PC-9 (cell line): ENCODE data around the gene CUX1. TPM values are rescaled to one million over a fixed set of nuclear protein-coding genes. Genes with fewer than 3 reads are reported as not detected.

Experiments used
- BruUV-seq: library from RNA; stranded (reverse); fragments of 400-500 nt; replicated peaks from 2 replicates; lab custom pipeline; 2021; lab: Mats Ljungman, UMichigan
- CTCF ChIA-PET: fragments of 300-600 bp; sonication (Branson Sonifier 250); formaldehyde crosslinking; loops from one replicate; lab custom pipeline; 2022; ENCODE audit warnings: antibody characterized with exemption; lab: Charles Lee
- POLR2A ChIA-PET: fragments of 300-600 bp; sonication (Branson Sonifier 250); formaldehyde crosslinking; loops from one replicate; lab custom pipeline; 2022; ENCODE audit warnings: antibody characterized with exemption; ENCODE audit not compliant: unreplicated experiment; lab: Charles Lee
- DNase-seq, 2 experiments: peaks; one replicate each; pipeline versions ENCODE4 v3.0.0 to v3.0.0-alpha.2; 2015 to 2022; ENCODE audit warnings: mixed read lengths in 1 of 2
- H2AFZ ChIP-seq: fragments of 200-600 bp; sonication (generic); 2 replicates; pipeline ENCODE4 v1.8.1; 2017; ENCODE audit warnings: antibody characterized with exemption
- H3F3A ChIP-seq: fragments of 200-600 bp; sonication (generic); 2 replicates; pipeline ENCODE4 v1.8.1; 2017; ENCODE audit warnings: antibody characterized with exemption, mild to moderate bottlenecking, low read depth; ENCODE audit not compliant: insufficient read depth
- H3K27ac ChIP-seq: fragments of 200-600 bp; sonication (generic); 2 replicates; pipeline ENCODE4 v1.6.1; 2016; ENCODE audit warnings: mixed run types
- H3K27me3 ChIP-seq: fragments of 200-600 bp; sonication (generic); 2 replicates; pipeline ENCODE4 v1.6.1; 2016; ENCODE audit warnings: low read depth, mixed run types; ENCODE audit not compliant: insufficient read depth
- H3K36me3 ChIP-seq: fragments of 200-600 bp; sonication (generic); 2 replicates; pipeline ENCODE4 v1.6.1; 2016; ENCODE audit warnings: low read depth, mixed run types
- H3K4me1 ChIP-seq: fragments of 200-600 bp; sonication (generic); replicated peaks from 2 replicates; pipeline ENCODE4 v1.6.1; 2016; ENCODE audit warnings: mixed run types; ENCODE audit not compliant: insufficient read depth
- H3K4me2 ChIP-seq: fragments of 200-600 bp; sonication (generic); 2 replicates; pipeline ENCODE4 v1.6.1; 2017; ENCODE audit warnings: mixed run types
- H3K4me3 ChIP-seq: fragments of 200-600 bp; sonication (generic); 2 replicates; pipeline ENCODE4 v1.6.1; 2016; ENCODE audit warnings: mixed run types
- H3K79me2 ChIP-seq: fragments of 200-600 bp; sonication (generic); 2 replicates; pipeline ENCODE4 v1.6.1; 2017; ENCODE audit warnings: low read depth, mixed run types
- H3K9me2 ChIP-seq: fragments of 200-600 bp; sonication (generic); 2 replicates; pipeline ENCODE4 v1.8.1; 2017; ENCODE audit warnings: mild to moderate bottlenecking; ENCODE audit not compliant: insufficient read depth
- H3K9me3 ChIP-seq: fragments of 200-600 bp; sonication (generic); 2 replicates; pipeline ENCODE4 v1.8.1; 2016; ENCODE audit warnings: low read depth; ENCODE audit not compliant: insufficient read depth
- H4K20me1 ChIP-seq: fragments of 200-600 bp; sonication (generic); 2 replicates; pipeline ENCODE4 v1.8.1; 2017; ENCODE audit not compliant: insufficient read depth
- CTCF ChIP-seq: fragments of 200-600 bp; sonication (generic); conservative IDR thresholded peaks from 2 replicates; pipeline ENCODE4 v1.6.1; 2017; ENCODE audit warnings: mixed run types, antibody characterized with exemption, mild to moderate bottlenecking, moderate library complexity
- EZH2 ChIP-seq: fragments of 200-600 bp; sonication (generic); IDR thresholded peaks from 2 replicates; pipeline ENCODE4 v1.8.0; 2017; ENCODE audit warnings: antibody characterized with exemption, low read depth
- intact Hi-C: fragments of 100-400 bp; cut with micrococcal nuclease; formaldehyde crosslinking; loops from one replicate; pipeline ENCODE4 v1.10.0; 2022; ENCODE audit not compliant: unreplicated experiment
- total RNA-seq: library from RNA; stranded (reverse); gene quantifications from 2 replicates; pipeline ENCODE4 v1.2.3, GENCODE V29; 2021

The CUX1 gene
- total RNA-seq, 1 experiment from 2014 or later, result 83.3 TPM

GRCh38 chr7:101939136-101939695 lies 121.8 kb downstream of the CUX1 start:
- H3K9me2 ChIP-seq, result no peaks in the 10 kb centered on the region
- peaks cover 6% of the 10 kb centered on the region; the same call in 1 of the 2 replicates for H4K20me1 ChIP-seq
- POLR2A ChIA-PET, result no interaction called here
- peaks cover 34% of the 10 kb centered on the region for H3K4me1 ChIP-seq
- intact Hi-C loops, result no loop called here
- no peaks in the 10 kb centered on the region for H3K36me3 ChIP-seq
- no peak overlapping the region for H3K4me3 ChIP-seq
- no peak overlapping the region for H3K4me2 ChIP-seq
- no peak overlapping the region for H2AFZ ChIP-seq
- peaks cover 13% of the 10 kb centered on the region; the same call in 1 of the 2 replicates for H3F3A ChIP-seq
- no peak for TF ChIP-seq CTCF
- TF ChIP-seq EZH2, result no peak
- DNase-seq, result no peak
- CTCF ChIA-PET, result no interaction called here
- no TSS peak for BruUV-seq
- H3K79me2 ChIP-seq, result peaks cover 10% of the 10 kb centered on the region; the same call in 1 of the 2 replicates
- no peaks in the 10 kb centered on the region for H3K27me3 ChIP-seq
- no peaks in the 10 kb centered on the region for H3K9me3 ChIP-seq
- no peak overlapping the region for H3K27ac ChIP-seq

- Histone ChIP-seq H3K4me2 (no peak overlapping the region), H3K79me2 (peaks cover 10% of the 10 kb centered on the region; the same call in 1 of the 2 replicates)
- no TSS peak for BruUV-seq
Measured at GRCh38 chr7:101940151-101940550, 122.7 kb downstream of the CUX1 start.

GRCh38 chr7:101940830-101941229 lies 123.4 kb downstream of the CUX1 start:
- CTCF ChIA-PET, result no interaction called here
- no peak overlapping the region for H3K4me3 ChIP-seq
- H3K9me2 ChIP-seq, result no peaks in the 10 kb centered on the region
- no peaks in the 10 kb centered on the region for H3K27me3 ChIP-seq
- POLR2A ChIA-PET, result no interaction called here
- no peaks in the 10 kb centered on the region for H3K36me3 ChIP-seq
- H3K27ac ChIP-seq, result peak overlapping the region; percentile 84; the same call in 1 of the 2 replicates
- H3K79me2 ChIP-seq, result peaks cover 10% of the 10 kb centered on the region; the same call in 1 of the 2 replicates
- H2AFZ ChIP-seq, result no peak overlapping the region
- H3K4me2 ChIP-seq, result peak overlapping the region; percentile 66; the same call in 1 of the 2 replicates
- intact Hi-C loops, result no loop called here
- BruUV-seq, result no TSS peak
- TF ChIP-seq CTCF, result no peak
- no peak for TF ChIP-seq EZH2
- peaks cover 34% of the 10 kb centered on the region for H3K4me1 ChIP-seq
- peaks cover 6% of the 10 kb centered on the region; the same call in 1 of the 2 replicates for H4K20me1 ChIP-seq
- H3F3A ChIP-seq, result peaks cover 13% of the 10 kb centered on the region; the same call in 1 of the 2 replicates
- no peaks in the 10 kb centered on the region for H3K9me3 ChIP-seq
- peak in 1 of 2 experiments; percentile 41 for DNase-seq

More at GRCh38 chr7:101940151-101940550, 122.7 kb downstream of the CUX1 start:
- Histone ChIP-seq H3K9me2 (no peaks in the 10 kb centered on the region), H3K27me3 (no peaks in the 10 kb centered on the region), H3K4me3 (no peak overlapping the region), H3K9me3 (no peaks in the 10 kb centered on the region), H3K4me1 (peaks cover 34% of the 10 kb centered on the region), H2AFZ (no peak overlapping the region), H4K20me1 (peaks cover 6% of the 10 kb centered on the region; the same call in 1 of the 2 replicates), H3F3A (peaks cover 13% of the 10 kb centered on the region; the same call in 1 of the 2 replicates), H3K36me3 (no peaks in the 10 kb centered on the region), H3K27ac (no peak overlapping the region)
- intact Hi-C loops, result no loop called here
- TF ChIP-seq CTCF (no peak), EZH2 (no peak)
- ChIA-PET POLR2A (interaction anchor here (0.6 kb wide), 1 partner anchor 40 kb away, joined by 3 read pairs; no protein-coding TSS in a partner anchor), CTCF (interaction anchor here (0.7 kb wide), 2 partner anchors 37 to 42 kb away, joined by 3 to 5 read pairs; no protein-coding TSS in a partner anchor)
- DNase-seq, result no peak
